GM10847 (cell line): ENCODE measurements around the gene CXCL16.

Experiments
- POLR2A ChIP-seq: IDR thresholded peaks from 2 replicates; pipeline ENCODE4 v1.6.1; 2011; ENCODE audit not compliant: insufficient read length; ENCODE audit errors: extremely low read depth

CXCL16 gene

GRCh38 chr17:4718276-4718675 lies 21.5 kb downstream of the CXCL16 start:
- TF ChIP-seq POLR2A: no peak

- no peak for TF ChIP-seq POLR2A
Observed at GRCh38 chr17:4717791-4718190, 21.9 kb downstream of the CXCL16 start.

GRCh38 chr17:4716081-4716480 lies 23.6 kb downstream of the CXCL16 start:
- no peak for TF ChIP-seq POLR2A

GRCh38 chr17:4715063-4715744 lies 24.5 kb downstream of the CXCL16 start:
- TF ChIP-seq POLR2A: no peak

DNA sequence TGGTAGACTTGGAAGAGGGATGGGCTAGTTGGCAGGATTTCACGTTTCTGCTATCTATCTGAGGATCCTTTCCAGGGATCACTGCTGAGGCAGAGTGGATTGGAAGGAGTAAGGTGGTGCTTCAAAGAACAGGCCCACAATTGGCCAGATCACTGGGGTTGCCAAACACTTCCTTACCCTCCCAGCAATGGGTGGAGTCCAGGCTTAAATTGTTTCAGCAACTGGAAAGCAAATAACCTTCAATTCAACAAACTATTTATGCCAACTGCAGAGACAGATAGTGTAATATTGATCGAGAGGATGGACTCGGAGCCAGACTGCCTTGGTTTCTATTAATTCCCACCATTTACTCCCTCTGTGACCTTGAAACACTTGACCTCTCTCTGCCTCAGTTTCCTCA lies 27.2 kb downstream of the CXCL16 start:
- TF ChIP-seq POLR2A: no peak

- no peak for TF ChIP-seq POLR2A
Observed at GRCh38 chr17:4711661-4712181, 28.0 kb downstream of the CXCL16 start.

DNA sequence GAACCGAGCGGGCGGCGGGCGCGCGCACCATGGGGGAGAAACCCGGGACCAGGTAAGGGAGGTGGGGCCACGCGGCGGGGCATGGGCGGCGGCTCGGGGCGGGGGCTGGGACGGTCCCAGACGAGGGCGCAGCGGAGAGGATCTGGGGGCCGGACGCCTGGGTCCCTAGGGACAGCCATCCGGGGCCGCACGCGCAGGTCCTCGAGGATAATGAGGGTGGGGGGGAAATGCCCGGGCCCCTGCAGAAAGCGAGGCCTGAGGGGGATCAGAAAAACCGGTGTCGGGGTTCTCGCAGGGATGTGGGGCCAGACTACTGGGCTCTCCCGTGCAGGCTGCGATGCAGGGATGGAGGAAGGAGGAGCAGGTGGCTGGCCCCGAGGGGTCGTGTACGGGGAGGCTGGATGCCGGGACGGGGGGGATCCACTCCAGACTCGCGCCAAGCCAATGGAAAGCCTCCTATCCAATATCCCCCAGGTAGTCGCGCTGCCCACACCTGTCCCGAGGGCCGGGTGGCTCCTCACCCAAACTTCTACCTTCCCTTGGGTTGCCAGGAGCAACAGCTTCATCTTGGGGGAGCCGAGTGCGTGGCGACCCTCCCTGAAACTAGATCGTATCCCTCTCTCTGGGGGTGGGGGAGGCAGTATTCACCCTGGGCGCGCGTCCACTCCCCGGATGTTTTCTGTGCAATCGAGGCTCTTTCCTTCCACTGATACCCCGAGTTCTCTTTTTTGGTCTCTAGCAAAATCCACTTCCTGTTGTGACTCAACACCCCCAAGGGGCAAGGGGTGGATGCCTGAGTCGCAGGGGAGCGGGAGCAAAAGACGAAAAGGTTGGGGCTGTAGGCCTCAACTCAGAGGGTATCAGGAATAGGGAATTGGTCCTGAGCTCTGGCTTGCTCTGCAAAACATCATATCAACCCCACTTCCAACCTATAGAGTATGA lies 28.8 kb downstream of the CXCL16 start:
- no peak for TF ChIP-seq POLR2A

GRCh38 chr17:4709794-4710692 lies 29.7 kb downstream of the CXCL16 start, which contains the start of gene ARRB2:
Gene ARRB2 (plus strand): TSS chr17:4710632. CDS start chr17:4710722, 90 bp downstream.
- TF ChIP-seq POLR2A: peak; percentile 43

GRCh38 chr17:4708436-4708835 lies 31.3 kb downstream of the CXCL16 start:
- TF ChIP-seq POLR2A: no peak

DNA sequence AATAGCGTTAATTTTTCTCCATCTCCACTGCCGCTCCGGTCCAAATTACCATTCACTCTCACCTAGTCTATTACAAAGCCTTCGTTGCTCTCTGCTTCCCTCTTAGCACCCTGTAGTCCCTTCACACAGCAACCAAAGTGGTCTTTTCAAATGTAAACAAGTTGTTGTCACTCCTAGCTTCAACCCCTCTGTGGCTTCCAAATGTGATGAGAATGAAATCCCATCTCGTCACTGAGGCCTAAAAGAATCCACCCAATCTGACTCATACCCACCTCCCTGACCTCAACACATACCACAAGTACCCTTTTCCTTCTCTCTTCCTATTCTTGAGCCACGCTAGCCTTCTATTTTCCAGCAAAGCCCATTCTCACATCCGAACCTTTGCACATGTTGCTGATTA lies 33.6 kb downstream of the CXCL16 start:
- TF ChIP-seq POLR2A: no peak

GRCh38 chr17:4704991-4705390 lies 34.7 kb downstream of the CXCL16 start:
- no peak for TF ChIP-seq POLR2A

DNA sequence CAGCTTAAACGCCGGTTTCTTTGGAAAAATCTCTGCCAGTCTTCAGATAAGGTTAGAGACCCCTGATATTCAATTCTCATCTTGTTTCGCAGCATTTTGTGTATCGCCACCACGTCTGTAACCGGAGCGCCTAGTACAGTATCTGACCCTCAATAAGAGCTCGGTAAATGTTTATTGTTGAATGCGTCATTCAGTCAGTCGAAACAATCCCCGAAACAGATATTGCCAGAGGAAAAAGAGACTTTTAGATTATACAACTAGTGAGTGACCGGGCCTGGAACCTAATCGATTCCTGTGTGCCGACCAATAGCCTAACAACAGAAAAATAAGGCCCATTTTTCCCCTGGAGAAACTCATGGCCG lies 36.4 kb downstream of the CXCL16 start:
- no peak for TF ChIP-seq POLR2A

- no peak for TF ChIP-seq POLR2A
Observed at GRCh38 chr17:4701116-4701515, 38.6 kb downstream of the CXCL16 start.

- TF ChIP-seq POLR2A: no peak
Observed at GRCh38 chr17:4696437-4696805, 43.3 kb downstream of the CXCL16 start.

- TF ChIP-seq POLR2A: no peak
Observed at GRCh38 chr17:4693416-4693815, 46.3 kb downstream of the CXCL16 start.
